ENCODE measurements around the gene PRMT9. TPM values are rescaled to one million over a fixed set of nuclear protein-coding genes. Genes with fewer than 3 reads are reported as not detected.

Gene PRMT9
- total and polyA plus RNA-seq, 2 of the 4 experiments (the other 2 are of a cell fraction) = 5.0 to 14.2 TPM

DNA sequence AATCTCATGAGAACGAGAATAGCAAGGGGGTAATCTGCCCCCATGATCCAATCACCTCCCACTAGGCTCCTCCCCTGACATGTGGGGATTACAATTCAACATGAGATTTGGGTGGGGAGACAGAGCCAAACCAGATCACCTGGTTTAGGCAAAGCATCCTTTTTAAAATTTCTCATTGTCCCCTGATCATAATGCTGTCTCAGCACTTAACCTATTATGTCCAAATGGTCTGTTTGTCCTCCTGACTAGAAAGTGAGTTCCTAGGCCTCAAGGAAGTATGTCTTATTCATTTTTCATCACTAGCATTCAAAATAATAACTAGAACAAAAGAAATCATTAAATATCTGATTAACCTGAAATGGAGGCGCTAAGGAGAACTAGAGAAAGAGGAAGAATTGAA is 7.9 kb upstream of the PRMT9 start:
- in situ Hi-C loops (cut with MboI; ENCODE audit: low sequenced_read_pairs) = no loop called here
- H3K27ac ChIP-seq (ENCODE audit: insufficient read depth, low read length) = no peak overlapping the region
- ATAC-seq (ENCODE audit: low read depth) (no peak), DNase-seq (no peak)
- no peak overlapping the region for H4K8ac ChIP-seq (ENCODE audit: low read depth in 2 of 2, low read length in 2 of 2)
- CTCF ChIA-PET = interaction anchor here (1.4 kb wide), 1 partner anchor 175 kb away, joined by 4 read pairs; no protein-coding TSS in a partner anchor
- H3K9me3 ChIP-seq (ENCODE audit: control insufficient read depth, insufficient read depth, low read length) = no peaks in the 10 kb centered on the region
- no peaks in the 10 kb centered on the region for H3K79me1 ChIP-seq (ENCODE audit: low read depth in 1 of 2, low read length in 2 of 2)
- TF ChIP-seq MAZ (IDR thresholded peaks at IDR 0.05; ENCODE audit: borderline replicate concordance, low read depth, low read length) = no peak
- TF ChIP-seq MAFK (IDR thresholded peaks at IDR 0.05; ENCODE audit: low read depth, low read length) = peak; percentile 80
- TF ChIP-seq CEBPB (IDR thresholded peaks at IDR 0.05; ENCODE audit: low read depth, low read length) = no peak
- TF ChIP-seq CTCF (conservative IDR thresholded peaks at IDR 0.05; ENCODE audit: low read depth, low read length) = no peak
- TF ChIP-seq RAD21 (IDR thresholded peaks at IDR 0.05; ENCODE audit: low read length) = no peak
- no peak for TF ChIP-seq RCOR1 (IDR thresholded peaks at IDR 0.05; ENCODE audit: insufficient replicate concordance, low read length)
- TF ChIP-seq CHD1 (IDR thresholded peaks at IDR 0.05; ENCODE audit: low read depth, low read length) = no peak
- POLR2A ChIA-PET (ENCODE audit: unreplicated experiment) = no interaction called here
- H3K27me3 ChIP-seq (ENCODE audit: control insufficient read depth, insufficient read depth, low read length) = peaks cover 3% of the 10 kb centered on the region; the same call in 1 of the 2 replicates
- H3K9me1 ChIP-seq (ENCODE audit: insufficient read depth, low read length) = no peaks in the 10 kb centered on the region
- no peak overlapping the region for H3K4me2 ChIP-seq (ENCODE audit: low read depth, low read length)
- H3K4ac ChIP-seq (ENCODE audit: low read depth, low read length) = no peak overlapping the region
- H3K23ac ChIP-seq (ENCODE audit: low read depth, low read length) = no peak overlapping the region
- no peak overlapping the region for H3K18ac ChIP-seq (ENCODE audit: low read depth, low read length)
- H2AK5ac ChIP-seq (ENCODE audit: low read depth, low read length) = no peak overlapping the region
- H2AFZ ChIP-seq (replicated peaks; ENCODE audit: low read length, poor library complexity) = no peak overlapping the region
- dilution Hi-C loops (cut with HindIII; ENCODE audit: low sequenced_read_pairs, unreplicated experiment) = no loop called here
- no peak overlapping the region for H3K56ac ChIP-seq (ENCODE audit: extremely low read depth, insufficient read depth, low read length)
- H3K36me3 ChIP-seq (ENCODE audit: control insufficient read depth, insufficient read depth, low read length) = no peaks in the 10 kb centered on the region
- H3K14ac ChIP-seq (replicated peaks; ENCODE audit: low read depth, low read length) = no peak overlapping the region
- no TSS peak for BruUV-seq (replicated peaks)
- H2BK20ac ChIP-seq (ENCODE audit: low read depth, low read length) = no peak overlapping the region
- H2BK5ac ChIP-seq (ENCODE audit: low read depth, low read length, poor library complexity, severe bottlenecking) = no peak overlapping the region
- no peak overlapping the region for H2BK15ac ChIP-seq (ENCODE audit: low read depth, low read length)
- no peak overlapping the region for H3K9ac ChIP-seq (ENCODE audit: low read depth, low read length)
- H4K91ac ChIP-seq (ENCODE audit: insufficient read depth, low read depth, low read length) = no peak overlapping the region
- H2BK120ac ChIP-seq (ENCODE audit: low read depth, low read length) = no peak overlapping the region
- no peak overlapping the region for H4K5ac ChIP-seq (ENCODE audit: low read depth, low read length)
- H2AK9ac ChIP-seq (replicated peaks; ENCODE audit: low read depth, low read length, poor library complexity) = no peak overlapping the region
- WGBS, 2 experiments (ENCODE audit: extremely low coverage in 2 of 2, insufficient read length in 1 of 2) = no CpG with 5 or more reads among the region's 2 CpGs
- no peak overlapping the region for H3K4me3 ChIP-seq (ENCODE audit: insufficient read depth, low read depth, low read length)
- no peaks in the 10 kb centered on the region for H4K20me1 ChIP-seq (ENCODE audit: insufficient read depth, low read length)
- intact Hi-C loops (cut with micrococcal nuclease) = no loop called here
- H3K4me1 ChIP-seq (ENCODE audit: control insufficient read depth, insufficient read depth, low read length) = no peaks in the 10 kb centered on the region

Measured in IMR-90 (cell line).